GM12875 (cell line): ENCODE data around the gene NCK2.
A peak's percentile ranks its signal among the peaks of the same experiment; 100 is the strongest.

Source experiments
- H3K4me3 ChIP-seq: one replicate; pipeline ENCODE4 v1.5.1; 2011; ENCODE audit warnings: low read depth, low read length, control low read depth
- CTCF ChIP-seq: IDR thresholded peaks from 2 replicates; pipeline ENCODE4 v1.5.1; 2011; ENCODE audit warnings: low read depth, mild to moderate bottlenecking, control low read depth, inconsistent platforms, low read length, moderate library complexity, borderline replicate concordance; ENCODE audit not compliant: insufficient read depth

NCK2 gene

DNA sequence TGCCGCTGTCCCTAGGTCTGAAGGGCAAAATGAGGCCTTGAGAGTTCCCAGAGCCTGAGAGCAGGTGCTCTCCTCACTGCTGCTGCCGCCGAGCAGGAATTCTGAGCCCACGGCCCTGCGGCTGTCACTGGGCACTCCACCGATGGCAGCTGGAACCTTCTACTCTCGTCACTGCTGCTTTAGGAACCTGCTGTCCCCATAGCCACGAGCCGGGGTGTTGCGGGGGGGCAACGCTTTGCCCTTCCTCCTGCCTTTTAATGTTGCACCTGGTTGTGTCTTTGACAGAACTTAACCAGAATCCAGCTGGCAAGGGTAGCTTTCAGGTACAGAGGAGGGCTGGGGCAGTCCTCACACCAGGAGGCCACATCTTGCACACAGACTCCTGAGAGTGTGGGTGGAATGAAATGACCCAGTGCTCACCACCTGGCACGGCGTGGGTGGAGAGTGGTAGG, 32.3 kb downstream of the NCK2 start:
- no peak overlapping the region for H3K4me3 ChIP-seq
- TF ChIP-seq CTCF = no peak

DNA sequence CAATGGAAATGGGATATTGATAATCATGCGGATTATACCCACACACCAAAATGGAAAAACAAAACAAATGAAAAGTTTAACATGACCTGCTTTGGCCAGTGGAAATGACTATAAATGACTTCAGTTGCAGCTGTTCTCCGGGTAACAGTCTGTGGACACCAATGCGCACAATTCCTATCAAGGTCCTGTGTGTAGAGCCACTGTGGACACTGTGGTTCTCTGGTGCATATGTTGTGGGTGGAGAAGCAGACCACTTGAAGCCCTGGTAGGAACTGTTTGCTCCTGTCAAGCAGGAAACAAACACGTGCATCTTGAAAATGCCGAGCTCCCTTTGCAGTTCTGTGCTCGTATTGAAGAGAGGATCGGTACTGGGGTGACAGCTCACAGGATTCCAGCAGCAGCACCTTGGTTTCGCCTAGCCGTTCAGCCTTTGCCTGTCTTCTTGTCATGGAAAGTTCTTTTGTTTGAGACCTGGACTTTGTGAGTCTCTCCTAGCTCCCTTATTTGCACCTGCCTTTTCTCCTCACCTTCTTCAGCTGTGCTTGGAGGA, 32.9 kb downstream of the NCK2 start:
- no peak overlapping the region for H3K4me3 ChIP-seq
- TF ChIP-seq CTCF = no peak

DNA sequence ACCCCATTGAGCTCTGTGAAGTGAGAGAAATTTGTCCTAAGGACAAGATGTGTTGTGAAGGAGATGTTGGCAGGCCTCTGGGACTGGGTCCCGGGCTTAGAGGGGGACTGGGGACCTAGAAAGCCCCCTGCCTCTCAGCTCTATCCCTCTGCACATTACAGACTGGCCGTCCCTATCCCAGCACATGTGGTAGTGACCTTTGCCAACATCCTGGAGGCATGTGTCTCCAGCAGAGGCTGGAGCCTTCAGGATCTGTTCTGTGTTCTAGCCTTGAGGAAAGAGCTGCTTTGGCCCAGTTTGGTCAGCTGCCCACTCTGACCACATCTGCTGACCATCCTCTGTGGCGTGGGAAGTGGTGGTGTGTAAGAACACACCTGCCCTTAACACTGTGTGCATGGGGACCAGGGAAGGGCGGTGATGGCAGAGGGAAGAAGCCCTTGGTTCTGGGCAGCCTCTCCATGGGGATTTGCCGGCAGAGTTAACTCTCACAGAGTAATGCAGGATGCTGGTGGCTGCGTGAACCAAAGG, 33.4 kb downstream of the NCK2 start:
- no peak for TF ChIP-seq CTCF
- H3K4me3 ChIP-seq = no peak overlapping the region

DNA sequence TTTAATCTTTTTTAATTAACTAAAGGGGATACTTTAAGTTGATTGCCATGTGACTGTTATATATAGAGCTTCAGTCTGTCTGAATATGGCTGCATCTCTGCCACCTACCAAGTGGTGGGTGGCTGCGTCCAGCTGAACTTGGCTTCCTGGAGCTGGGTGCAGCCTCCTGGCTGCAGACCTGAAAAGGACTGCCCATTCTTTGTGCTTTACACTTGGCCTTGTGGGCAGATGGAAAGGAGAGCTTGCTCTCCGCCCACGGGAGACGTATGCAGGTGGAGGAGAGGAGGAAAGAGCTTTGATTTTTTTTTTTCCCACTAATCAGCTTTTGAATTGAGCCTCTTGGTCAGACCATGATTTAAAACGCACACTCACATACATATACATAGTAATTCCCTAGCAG, 34.7 kb downstream of the NCK2 start:
- H3K4me3 ChIP-seq = no peak overlapping the region
- TF ChIP-seq CTCF = no peak

GRCh38 chr2:105780606-105781005, 35.9 kb downstream of the NCK2 start:
- no peak for TF ChIP-seq CTCF
- H3K4me3 ChIP-seq = no peak overlapping the region

GRCh38 chr2:105781274-105781978, 36.7 kb downstream of the NCK2 start:
- no peak for TF ChIP-seq CTCF
- H3K4me3 ChIP-seq = no peak overlapping the region

DNA sequence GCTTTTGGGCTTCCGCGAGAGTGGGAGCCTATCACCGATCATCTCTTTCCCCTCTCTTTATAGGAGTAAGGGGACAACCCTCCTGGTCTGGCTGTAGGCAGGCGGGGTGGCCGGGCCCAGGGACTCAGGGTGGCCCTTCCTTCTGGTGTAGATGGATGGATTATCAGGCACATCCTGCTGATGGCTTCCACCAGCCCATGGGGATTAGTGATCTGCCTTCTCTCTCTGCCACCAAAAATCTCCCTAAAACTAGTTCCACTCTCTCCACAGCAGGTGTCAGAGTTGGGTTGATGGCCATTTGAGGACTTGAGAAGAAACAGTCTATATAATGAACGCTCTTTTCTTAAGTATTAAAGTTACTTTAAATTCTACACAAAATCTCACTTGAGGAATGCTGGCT, 37.4 kb downstream of the NCK2 start:
- no peak overlapping the region for H3K4me3 ChIP-seq
- TF ChIP-seq CTCF = peak; percentile 8; the same call in 1 of the 2 replicates
